ENCODE results near the gene MRPL10. TPM values are rescaled to one million over a fixed set of nuclear protein-coding genes. Genes with fewer than 3 reads are reported as not detected.
A peak's percentile ranks its signal among the peaks of the same experiment; 100 is the strongest.

Gene MRPL10
- total RNA-seq, 1 experiment from 2014 or later, result 49.3 TPM

GRCh38 chr17:47836601-47837000, 5.3 kb upstream of the MRPL10 start:
- intact Hi-C loops (cut with micrococcal nuclease), result no loop called here
- no peaks in the 10 kb centered on the region for H3K36me3 Mint-ChIP-seq (ENCODE audit: insufficient read depth, unreplicated experiment)
- no peak overlapping the region for H3K27ac Mint-ChIP-seq (ENCODE audit: low read depth, unreplicated experiment)
- H3K9me3 Mint-ChIP-seq (ENCODE audit: unreplicated experiment), result no peaks in the 10 kb centered on the region
- no peaks in the 10 kb centered on the region for H3K27me3 Mint-ChIP-seq (ENCODE audit: insufficient read depth, unreplicated experiment)
- no peak overlapping the region for H3K4me3 Mint-ChIP-seq (ENCODE audit: unreplicated experiment)
- no TSS peak for BruUV-seq (replicated peaks)
- ChIA-PET CTCF (interaction anchor here (0.8 to 1.6 kb wide), 3 partner anchors 8 to 181 kb away, joined by 3 to 5 read pairs (median 3); no protein-coding TSS in a partner anchor), POLR2A (no interaction called here)
- TF ChIP-seq, protein P1, sequence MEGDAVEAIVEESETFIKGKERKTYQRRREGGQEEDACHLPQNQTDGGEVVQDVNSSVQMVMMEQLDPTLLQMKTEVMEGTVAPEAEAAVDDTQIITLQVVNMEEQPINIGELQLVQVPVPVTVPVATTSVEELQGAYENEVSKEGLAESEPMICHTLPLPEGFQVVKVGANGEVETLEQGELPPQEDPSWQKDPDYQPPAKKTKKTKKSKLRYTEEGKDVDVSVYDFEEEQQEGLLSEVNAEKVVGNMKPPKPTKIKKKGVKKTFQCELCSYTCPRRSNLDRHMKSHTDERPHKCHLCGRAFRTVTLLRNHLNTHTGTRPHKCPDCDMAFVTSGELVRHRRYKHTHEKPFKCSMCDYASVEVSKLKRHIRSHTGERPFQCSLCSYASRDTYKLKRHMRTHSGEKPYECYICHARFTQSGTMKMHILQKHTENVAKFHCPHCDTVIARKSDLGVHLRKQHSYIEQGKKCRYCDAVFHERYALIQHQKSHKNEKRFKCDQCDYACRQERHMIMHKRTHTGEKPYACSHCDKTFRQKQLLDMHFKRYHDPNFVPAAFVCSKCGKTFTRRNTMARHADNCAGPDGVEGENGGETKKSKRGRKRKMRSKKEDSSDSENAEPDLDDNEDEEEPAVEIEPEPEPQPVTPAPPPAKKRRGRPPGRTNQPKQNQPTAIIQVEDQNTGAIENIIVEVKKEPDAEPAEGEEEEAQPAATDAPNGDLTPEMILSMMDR (IDR thresholded peaks at IDR 0.05; ENCODE audit: unreplicated experiment), result no peak
- no peak for DNase-seq (ENCODE audit: unreplicated experiment)
- H3K4me1 Mint-ChIP-seq (ENCODE audit: insufficient read depth, unreplicated experiment), result peaks cover 9% of the 10 kb centered on the region

DNA sequence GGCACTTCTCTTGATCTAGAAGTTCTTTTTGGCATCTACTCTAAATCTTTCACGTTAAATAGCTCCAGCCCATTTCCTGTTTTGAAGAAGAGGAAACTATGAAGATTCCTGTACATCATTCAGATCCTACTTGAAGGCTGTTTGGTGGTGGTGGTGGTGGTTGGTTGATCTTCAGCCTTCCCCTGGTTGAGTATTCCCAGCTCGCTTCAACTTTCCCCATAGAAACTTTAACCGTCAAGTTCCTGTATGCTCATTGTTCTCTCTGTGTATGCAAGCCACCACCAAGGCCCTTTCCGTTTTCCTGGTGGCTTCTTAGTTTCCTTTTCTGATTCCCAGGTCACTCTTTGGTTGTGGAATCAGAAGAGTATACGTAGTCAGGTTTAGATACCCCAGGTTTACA, 3.4 kb upstream of the MRPL10 start:
- Mint-ChIP-seq H3K9me3 (ENCODE audit: unreplicated experiment) (no peaks in the 10 kb centered on the region), H3K36me3 (ENCODE audit: insufficient read depth, unreplicated experiment) (no peaks in the 10 kb centered on the region), H3K4me3 (ENCODE audit: unreplicated experiment) (no peak overlapping the region), H3K4me1 (ENCODE audit: insufficient read depth, unreplicated experiment) (peaks cover 10% of the 10 kb centered on the region), H3K27me3 (ENCODE audit: insufficient read depth, unreplicated experiment) (no peaks in the 10 kb centered on the region), H3K27ac (ENCODE audit: low read depth, unreplicated experiment) (no peak overlapping the region)
- no TSS peak for BruUV-seq (replicated peaks)
- DNase-seq (ENCODE audit: unreplicated experiment), result no peak
- TF ChIP-seq, protein P1 (IDR thresholded peaks at IDR 0.05; ENCODE audit: unreplicated experiment), result no peak
- POLR2A ChIA-PET, result no interaction called here
- intact Hi-C loops (cut with micrococcal nuclease), result no loop called here
- CTCF ChIA-PET, result interaction anchor here (0.6 to 1.7 kb wide), 3 partner anchors 8 to 180 kb away, joined by 3 read pairs; no protein-coding TSS in a partner anchor

DNA sequence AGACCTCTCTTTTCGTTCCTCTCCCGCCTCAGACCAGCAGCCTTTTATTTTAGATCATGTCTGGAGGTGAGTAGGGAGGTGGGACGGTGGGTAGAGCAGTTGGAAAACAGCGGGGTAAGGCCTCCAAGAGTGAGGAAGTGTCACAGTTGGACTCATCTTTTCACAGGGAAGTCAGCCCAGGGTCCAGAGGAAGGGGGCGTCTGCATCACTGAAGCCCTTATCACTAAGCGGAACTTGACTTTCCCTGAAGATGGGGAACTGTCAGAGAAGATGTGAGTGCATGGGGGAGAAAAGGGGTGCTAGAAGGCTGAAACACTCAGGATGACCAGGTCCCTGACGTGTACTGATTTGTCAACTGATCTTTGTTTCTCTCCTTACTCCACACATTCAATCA, 590 bp upstream of the MRPL10 start:
- TF ChIP-seq, protein P1 (IDR thresholded peaks at IDR 0.05; ENCODE audit: unreplicated experiment), result no peak
- Mint-ChIP-seq H3K36me3 (ENCODE audit: insufficient read depth, unreplicated experiment) (peaks cover 20% of the 10 kb centered on the region), H3K27ac (ENCODE audit: low read depth, unreplicated experiment) (no peak overlapping the region), H3K27me3 (ENCODE audit: insufficient read depth, unreplicated experiment) (no peaks in the 10 kb centered on the region), H3K4me3 (ENCODE audit: unreplicated experiment) (peak overlapping the region; percentile 83), H3K4me1 (ENCODE audit: insufficient read depth, unreplicated experiment) (peaks cover 10% of the 10 kb centered on the region), H3K9me3 (ENCODE audit: unreplicated experiment) (no peaks in the 10 kb centered on the region)
- DNase-seq (ENCODE audit: unreplicated experiment), result no peak
- CTCF ChIA-PET, result interaction anchor here (0.6 to 1.8 kb wide), 2 partner anchors 9 to 188 kb away, joined by 4 to 7 read pairs; partner anchors contain the start of gene SCRN2
- no TSS peak for BruUV-seq (replicated peaks)
- intact Hi-C loops (cut with micrococcal nuclease), result loop anchor here (1.0 kb wide), 1 partner anchor 56 kb away; no protein-coding TSS in a partner anchor
- POLR2A ChIA-PET, result interaction anchor here (0.6 to 3.4 kb wide), 18 partner anchors 9 to 513 kb away, joined by 3 to 38 read pairs (median 4); partner anchors contain the start of genes CDK5RAP3, KPNB1, OSBPL7 and PNPO

DNA sequence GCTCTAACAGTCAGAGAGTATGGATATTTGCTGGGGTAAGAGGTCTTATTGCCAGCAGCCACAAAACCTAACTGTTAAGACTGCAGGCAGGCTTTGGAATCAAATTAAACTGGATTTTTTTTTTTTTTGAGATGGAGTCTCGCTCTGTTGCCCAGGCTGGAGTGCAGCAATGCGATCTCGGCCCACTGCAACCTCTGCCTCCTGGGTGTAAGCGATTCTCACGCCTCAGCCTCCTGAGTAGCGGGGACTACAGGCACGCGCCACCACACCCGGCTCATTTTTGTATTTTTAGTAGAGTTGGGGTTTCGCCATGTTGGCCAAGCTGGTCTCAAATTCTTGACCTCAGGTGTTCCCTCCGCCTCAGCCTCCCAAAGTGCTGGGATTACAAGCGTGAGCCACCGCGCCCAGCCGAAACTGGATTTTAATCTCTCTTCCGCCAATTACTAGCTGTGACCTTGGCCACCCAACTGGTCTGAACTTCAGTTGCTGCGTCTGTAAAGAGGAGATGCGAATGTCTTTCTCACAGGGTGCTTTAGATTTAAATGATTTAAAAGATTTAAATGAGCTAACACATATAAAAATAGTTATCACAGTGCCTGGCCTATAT, 842 bp downstream of the MRPL10 start:
- H3K4me3 Mint-ChIP-seq (ENCODE audit: unreplicated experiment), result peak overlapping the region; percentile 83
- POLR2A ChIA-PET, result interaction anchor here (0.7 to 3.4 kb wide), 11 partner anchors 9 to 278 kb away, joined by 3 to 38 read pairs (median 7); partner anchors contain the start of genes CDK5RAP3, OSBPL7, SCRN2 and SNX11

More for the DNA sequence above, 842 bp downstream of the MRPL10 start:
- peak overlapping the region; percentile 47 for H3K27ac Mint-ChIP-seq (ENCODE audit: low read depth, unreplicated experiment)
- intact Hi-C loops (cut with micrococcal nuclease), result loop anchor here (1.0 kb wide), 1 partner anchor 54 kb away; no protein-coding TSS in a partner anchor
- TF ChIP-seq, protein P1 (IDR thresholded peaks at IDR 0.05; ENCODE audit: unreplicated experiment), result no peak
- CTCF ChIA-PET, result interaction anchor here (0.6 to 1.8 kb wide), 6 partner anchors 8 to 130 kb away, joined by 3 to 7 read pairs (median 4); partner anchors contain the start of gene SCRN2
- H3K36me3 Mint-ChIP-seq (ENCODE audit: insufficient read depth, unreplicated experiment), result peaks cover 34% of the 10 kb centered on the region
- H3K27me3 Mint-ChIP-seq (ENCODE audit: insufficient read depth, unreplicated experiment), result no peaks in the 10 kb centered on the region
- no TSS peak for BruUV-seq (replicated peaks)
- no peaks in the 10 kb centered on the region for H3K9me3 Mint-ChIP-seq (ENCODE audit: unreplicated experiment)
- no peak for DNase-seq (ENCODE audit: unreplicated experiment)
- peaks cover 10% of the 10 kb centered on the region for H3K4me1 Mint-ChIP-seq (ENCODE audit: insufficient read depth, unreplicated experiment)
